K562 (cell line): ENCODE data around the gene SPTBN4.
A peak's percentile ranks its signal among the peaks of the same experiment; 100 is the strongest.

Source experiments
- CHD7 ChIP-seq: fragments of 200-600 bp; sonication (generic); IDR thresholded peaks from one replicate; pipeline ENCODE4 v1.6.1; 2012; ENCODE audit warnings: mild to moderate bottlenecking, low read depth, low read length, inconsistent platforms
- GABPB1 ChIP-seq: sonication (generic); formaldehyde crosslinking; IDR thresholded peaks from 2 replicates; pipeline ENCODE4 v1.8.0; 2022; ENCODE audit warnings: mild to moderate bottlenecking, missing genetic modification reagents

- no peak for TF ChIP-seq CHD7
- TF ChIP-seq GABPB1 (CRISPR knock-in tag): 0 out of 2 replicates have a peak, but pooled peaks have one; percentile 6
These were observed 399 bp upstream of the SPTBN4 start for GRCh38 chr19:40466219-40466984.
